Sigmoid colon (tissue), 7 donors: ENCODE results near the gene CASQ2. TPM values are rescaled to one million over a fixed set of nuclear protein-coding genes. Genes with fewer than 3 reads are reported as not detected.
"Not testable (repeated sequence)": the region's sequence is repeated elsewhere in the genome, so short reads cannot be mapped to it uniquely, and the experiment has no call there.

ENCODE experiments used
- DNase-seq: peaks from one replicate; pipeline ENCODE4 v3.0.0-alpha.2; 2019
- H3K27ac ChIP-seq, 4 donors: fragments of 200-600 bp; sonication (generic); one replicate each; pipeline ENCODE4 v1.5.1; 2016 to 2019; ENCODE audit warnings: mild to moderate bottlenecking in 1 of 4
- H3K27me3 ChIP-seq, 3 donors: fragments of 200-600 bp; sonication (generic); one replicate each; pipeline ENCODE4 v1.5.1; 2019; ENCODE audit warnings: mild to moderate bottlenecking in 1 of 3
- H3K36me3 ChIP-seq, 4 donors: fragments of 200-600 bp; sonication (generic); one replicate each; pipeline ENCODE4 v1.5.1; 2016 to 2019
- H3K4me1 ChIP-seq, 4 donors: fragments of 200-600 bp; sonication (generic); one replicate each; pipeline ENCODE4 v1.5.1; 2017 to 2019
- H3K4me3 ChIP-seq, 4 donors: fragments of 200-600 bp; sonication (generic); one replicate each; pipeline ENCODE4 v1.5.1; 2017 to 2019; ENCODE audit warnings: mild to moderate bottlenecking in 2 of 4, moderate library complexity in 1 of 4
- H3K9me3 ChIP-seq, 4 donors: fragments of 200-600 bp in 3 of 4; sonication (generic) in 3 of 4; one replicate each; pipeline versions ENCODE4 v1.5.1 to v1.6.1; 2013 to 2019
- CTCF ChIP-seq, 4 experiments: fragments of 450-650 bp in 3 of 4; fragments of 200-600 bp in 1 of 4; IDR thresholded peaks; one replicate each; pipeline ENCODE4 v1.5.1; 2016 to 2019; ENCODE audit warnings: antibody characterized with exemption in 4 of 4, mild to moderate bottlenecking in 3 of 4, moderate library complexity in 2 of 4
- EP300 ChIP-seq, 4 donors: sonication (generic); formaldehyde crosslinking; IDR thresholded peaks; one replicate each; pipeline ENCODE4 v1.6.1; 2017; ENCODE audit warnings: antibody characterized with exemption in 4 of 4
- POLR2A ChIP-seq, 2 donors: fragments of 450-650 bp; IDR thresholded peaks; one replicate each; pipeline ENCODE4 v1.6.1; 2016; ENCODE audit warnings: antibody characterized with exemption in 2 of 2, mild to moderate bottlenecking in 2 of 2, moderate library complexity in 2 of 2
- POLR2AphosphoS5 ChIP-seq, 4 donors: sonication (generic); formaldehyde crosslinking; IDR thresholded peaks; one replicate each; pipeline ENCODE4 v1.6.1; 2017; ENCODE audit warnings: antibody characterized with exemption in 4 of 4
- WGBS, 2 donors: extraction: QIAGEN DNeasy Blood & Tissue Kit; methylation state at CpG; one replicate each; pipeline ENCODE4 v1.1.7; 2013; 5-methylcytosine and 5-hydroxymethylcytosine counted together
- intact Hi-C: fragments of 100-400 bp; cut with DNase I; formaldehyde crosslinking; loops from one replicate; pipeline ENCODE4 v1.15.1; 2023
- polyA plus RNA-seq, 3 donors: library from polyadenylated mRNA; stranded (reverse); fragments of 200-250 nt; gene quantifications; one replicate each; pipeline ENCODE4 v1.2.3, GENCODE V29; 2013
- total RNA-seq, 4 donors: library from RNA; depleted of rRNA; stranded (reverse); fragments of >200 nt; gene quantifications; one replicate each; pipeline ENCODE4 v1.1.0, GENCODE V29; 2016
- donor health status: healthy with polysubstance abuse.
- donor health status: Bipolar disorder and iron deficiency.
- donor health status: healthy.

CASQ2 gene
- total and polyA plus RNA-seq, 7 donors = 0.46 to 160 (median 58.3) TPM

GRCh38 chr1:115783311-115783710 lies 14.8 kb upstream of the CASQ2 start:
- H3K4me3 ChIP-seq = no peak overlapping the region
- no peaks in the 10 kb centered on the region for H3K27me3 ChIP-seq
- no peaks in the 10 kb centered on the region for H3K9me3 ChIP-seq
- intact Hi-C loops = no loop called here
- peak overlapping the region in 1 of 4 donors; percentile 70 for H3K27ac ChIP-seq
- no peaks in the 10 kb centered on the region for H3K36me3 ChIP-seq
- TF ChIP-seq EP300 (IDR thresholded peaks at IDR 0.05) = no peak
- no peak for TF ChIP-seq POLR2AphosphoS5 (IDR thresholded peaks at IDR 0.05)
- no peak for DNase-seq
- H3K4me1 ChIP-seq = peaks cover 0 to 14% (median 10%) of the 10 kb centered on the region in 4 donors

GRCh38 chr1:115782571-115783281 lies 14.2 kb upstream of the CASQ2 start:
- peak overlapping the region in 2 of 4 donors; percentile 48 to 70 for H3K27ac ChIP-seq
- H3K27me3 ChIP-seq = no peaks in the 10 kb centered on the region
- H3K4me3 ChIP-seq = no peak overlapping the region
- DNase-seq = no peak
- no peaks in the 10 kb centered on the region for H3K36me3 ChIP-seq
- TF ChIP-seq POLR2AphosphoS5 (IDR thresholded peaks at IDR 0.05) (no peak), CTCF (IDR thresholded peaks at IDR 0.05) (no peak), EP300 (IDR thresholded peaks at IDR 0.05) (no peak), POLR2A (IDR thresholded peaks at IDR 0.05) (no peak)
- WGBS, 2 donors = 77 to 79% methylated on average over 1 of the region's 1 CpG
- intact Hi-C loops = no loop called here
- peaks cover 0 to 14% (median 10%) of the 10 kb centered on the region in 4 donors for H3K4me1 ChIP-seq
- H3K9me3 ChIP-seq = no peaks in the 10 kb centered on the region

GRCh38 chr1:115781851-115782250 lies 13.3 kb upstream of the CASQ2 start:
- Histone ChIP-seq H3K4me1 (peaks cover 0 to 14% (median 10%) of the 10 kb centered on the region in 4 donors), H3K27ac (peak overlapping the region in 1 of 4 donors; percentile 70), H3K4me3 (no peak overlapping the region), H3K36me3 (no peaks in the 10 kb centered on the region), H3K9me3 (no peaks in the 10 kb centered on the region), H3K27me3 (no peaks in the 10 kb centered on the region)
- intact Hi-C loops = no loop called here
- WGBS, 2 donors = 85 to 89% methylated on average over 3 of the region's 3 CpGs
- DNase-seq = no peak
- TF ChIP-seq POLR2AphosphoS5 (IDR thresholded peaks at IDR 0.05) (no peak), CTCF (IDR thresholded peaks at IDR 0.05) (no peak), POLR2A (IDR thresholded peaks at IDR 0.05) (no peak), EP300 (IDR thresholded peaks at IDR 0.05) (no peak)

- peaks cover 0 to 14% (median 10%) of the 10 kb centered on the region in 4 donors for H3K4me1 ChIP-seq
- H3K9me3 ChIP-seq = no peaks in the 10 kb centered on the region
- no peak overlapping the region for H3K27ac ChIP-seq
- TF ChIP-seq POLR2A (IDR thresholded peaks at IDR 0.05) = no peak
- TF ChIP-seq POLR2AphosphoS5 (IDR thresholded peaks at IDR 0.05) = no peak
- no peak for TF ChIP-seq EP300 (IDR thresholded peaks at IDR 0.05)
- TF ChIP-seq CTCF (IDR thresholded peaks at IDR 0.05) = no peak
- no peak for DNase-seq
- H3K36me3 ChIP-seq = no peaks in the 10 kb centered on the region
- no peaks in the 10 kb centered on the region for H3K27me3 ChIP-seq
- no peak overlapping the region for H3K4me3 ChIP-seq
- WGBS, 2 donors = 86 to 95% methylated on average over 1 of the region's 1 CpG
- intact Hi-C loops = no loop called here
Measured at GRCh38 chr1:115781343-115781742, 12.8 kb upstream of the CASQ2 start.

- H3K36me3 ChIP-seq, intact Hi-C loops, H3K27ac ChIP-seq, H3K9me3 ChIP-seq, H3K27me3 ChIP-seq, H3K4me3 ChIP-seq, DNase-seq: not testable (repeated sequence)
- 65 to 77% methylated on average over 2 of the region's 2 CpGs for WGBS, 2 donors
- H3K4me1 ChIP-seq = peaks cover 0 to 14% (median 10%) of the 10 kb centered on the region in 4 donors
Measured at GRCh38 chr1:115780655-115781054, 12.1 kb upstream of the CASQ2 start.

GRCh38 chr1:115779075-115779474 lies 10.6 kb upstream of the CASQ2 start:
- H3K4me3 ChIP-seq, DNase-seq, H3K27me3 ChIP-seq, intact Hi-C loops, H3K36me3 ChIP-seq, H3K9me3 ChIP-seq, H3K27ac ChIP-seq: not testable (repeated sequence)
- WGBS, 2 donors = 90 to 96% methylated on average over 1 of the region's 1 CpG
- H3K4me1 ChIP-seq = peaks cover 0 to 14% (median 10%) of the 10 kb centered on the region in 4 donors
